Fibroblast of lung (primary cell): ENCODE results near the gene OOSP4B. TPM values are rescaled to one million over a fixed set of nuclear protein-coding genes. Genes with fewer than 3 reads are reported as not detected.

Experiments used
- DNase-seq, 2 donors: peaks; one replicate each; pipeline versions ENCODE4 v3.0.0 to v3.0.0-alpha.2; 2010; ENCODE audit warnings: low read depth in 2 of 2
- H2AFZ ChIP-seq: 2 replicates; pipeline ENCODE4 v1.5.1; 2012; ENCODE audit warnings: low read length, control low read depth, inconsistent platforms
- H3K27ac ChIP-seq: 2 replicates; pipeline ENCODE4 v1.5.1; 2011; ENCODE audit warnings: low read length, control low read depth; ENCODE audit not compliant: insufficient read depth
- H3K27me3 ChIP-seq: 2 replicates; pipeline ENCODE4 v1.5.1; 2011; ENCODE audit warnings: mild to moderate bottlenecking, low read length; ENCODE audit not compliant: control insufficient read depth, insufficient read depth
- H3K36me3 ChIP-seq: 2 replicates; pipeline ENCODE4 v1.5.1; 2011; ENCODE audit warnings: low read length; ENCODE audit not compliant: control insufficient read depth, insufficient read depth
- H3K4me1 ChIP-seq: 2 replicates; pipeline ENCODE4 v1.5.1; 2011; ENCODE audit warnings: low read length; ENCODE audit not compliant: control insufficient read depth, insufficient read depth; ENCODE audit errors: extremely low read depth
- H3K4me2 ChIP-seq: 2 replicates; pipeline ENCODE4 v1.5.1; 2011; ENCODE audit warnings: low read length, control low read depth; ENCODE audit not compliant: insufficient read depth; ENCODE audit errors: extremely low read depth
- H3K4me3 ChIP-seq, 4 experiments: fragments of 200-600 bp in 1 of 4; sonication (generic) in 1 of 4; replicated peaks in 1 of 4; 2 replicates each; pipeline ENCODE4 v1.5.1; 2011 to 2016; ENCODE audit warnings: low read length in 4 of 4, low read depth in 3 of 4, mild to moderate bottlenecking in 3 of 4, control low read depth in 2 of 4, inconsistent platforms in 1 of 4, mixed read lengths in 1 of 4; ENCODE audit not compliant: insufficient read depth in 1 of 4; ENCODE audit errors: control extremely low read depth in 1 of 4
- H3K79me2 ChIP-seq: 2 replicates; pipeline ENCODE4 v1.5.1; 2012; ENCODE audit warnings: mild to moderate bottlenecking, low read length, inconsistent platforms; ENCODE audit not compliant: control insufficient read depth, insufficient read depth
- H3K9ac ChIP-seq: 2 replicates; pipeline ENCODE4 v1.5.1; 2011; ENCODE audit warnings: mild to moderate bottlenecking, low read length, control low read depth; ENCODE audit not compliant: insufficient read depth
- H3K9me3 ChIP-seq: 2 replicates; pipeline ENCODE4 v1.5.1; 2012; ENCODE audit warnings: low read depth, low read length; ENCODE audit not compliant: control insufficient read depth, insufficient read depth
- H4K20me1 ChIP-seq: 2 replicates; pipeline ENCODE4 v1.5.1; 2011; ENCODE audit warnings: low read length; ENCODE audit not compliant: control insufficient read depth, insufficient read depth; ENCODE audit errors: extremely low read depth
- EZH2 ChIP-seq: IDR thresholded peaks from 2 replicates; pipeline ENCODE4 v1.5.1; 2012; ENCODE audit warnings: low read length, control low read depth, mild to moderate bottlenecking; ENCODE audit errors: missing control alignments
- polyA minus RNA-seq: library from RNA; depleted of rRNA, polyadenylated mRNA; stranded (reverse); fragments of >200 nt; gene quantifications from 2 replicates; pipeline ENCODE4 v1.2.3, GENCODE V29; 2011; ENCODE audit warnings: low replicate concordance
- polyA plus RNA-seq, 2 donors: library from polyadenylated mRNA; depleted of rRNA in 1 of 2; stranded (reverse) in 1 of 2; unstranded in 1 of 2; fragments of >200 nt; gene quantifications; 2 replicates each; pipeline ENCODE4 v1.2.1, GENCODE V29; 2011 to 2012; ENCODE audit warnings: missing spikeins in 1 of 2
- total RNA-seq: library from RNA; depleted of rRNA; stranded (reverse); fragments of >200 nt; gene quantifications from 2 replicates; pipeline ENCODE4 v1.2.1, GENCODE V29; 2014
- TF ChIP-seq, protein P1 (sequence below), 2 donors: IDR thresholded peaks in 1 of 2; conservative IDR thresholded peaks in 1 of 2; 1 replicate in 1 of 2; 2 replicates in 1 of 2; pipeline ENCODE4 v1.5.1; 2011 to 2012; ENCODE audit warnings: low read length in 2 of 2, control low read depth in 1 of 2, inconsistent platforms in 1 of 2, low read depth in 1 of 2, mild to moderate bottlenecking in 1 of 2

OOSP4B gene
- total RNA-seq = not detected in 2 replicates
- polyA plus RNA-seq = not detected in 2 replicates
- not detected in 2 replicates for polyA plus RNA-seq (2012)
- polyA minus RNA-seq = not detected in 2 replicates

DNA sequence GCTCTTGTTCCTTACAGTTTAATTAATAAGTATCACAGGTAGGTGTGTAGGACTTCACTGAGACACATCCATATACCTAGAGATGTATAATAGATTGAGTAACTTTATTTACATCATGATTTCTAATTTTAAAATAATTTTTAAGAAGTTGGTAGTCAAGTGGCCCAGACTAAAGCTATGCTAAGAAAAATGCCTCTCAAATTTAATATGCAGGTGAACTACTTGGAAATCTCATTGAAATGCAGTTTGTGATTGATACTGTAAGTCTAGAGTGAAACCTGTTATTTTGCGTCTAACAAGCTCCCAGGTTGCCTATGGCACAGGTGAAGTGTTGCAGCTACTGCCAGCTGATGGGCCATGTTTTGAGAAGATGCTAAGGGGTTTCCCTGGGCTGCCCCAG is at the start of gene OOSP4B:
Gene OOSP4B, plus strand, starts transcription at position 301 of the 400 bp plus-strand sequence.
- H3K9me3 ChIP-seq = no peaks in the 10 kb centered on the region
- no peaks in the 10 kb centered on the region for H3K79me2 ChIP-seq
- H4K20me1 ChIP-seq = no peaks in the 10 kb centered on the region
- H2AFZ ChIP-seq = no peak within 1 kb of the TSS
- no peak within 1 kb of the TSS for H3K9ac ChIP-seq
- DNase-seq = no peak
- TF ChIP-seq, protein P1, sequence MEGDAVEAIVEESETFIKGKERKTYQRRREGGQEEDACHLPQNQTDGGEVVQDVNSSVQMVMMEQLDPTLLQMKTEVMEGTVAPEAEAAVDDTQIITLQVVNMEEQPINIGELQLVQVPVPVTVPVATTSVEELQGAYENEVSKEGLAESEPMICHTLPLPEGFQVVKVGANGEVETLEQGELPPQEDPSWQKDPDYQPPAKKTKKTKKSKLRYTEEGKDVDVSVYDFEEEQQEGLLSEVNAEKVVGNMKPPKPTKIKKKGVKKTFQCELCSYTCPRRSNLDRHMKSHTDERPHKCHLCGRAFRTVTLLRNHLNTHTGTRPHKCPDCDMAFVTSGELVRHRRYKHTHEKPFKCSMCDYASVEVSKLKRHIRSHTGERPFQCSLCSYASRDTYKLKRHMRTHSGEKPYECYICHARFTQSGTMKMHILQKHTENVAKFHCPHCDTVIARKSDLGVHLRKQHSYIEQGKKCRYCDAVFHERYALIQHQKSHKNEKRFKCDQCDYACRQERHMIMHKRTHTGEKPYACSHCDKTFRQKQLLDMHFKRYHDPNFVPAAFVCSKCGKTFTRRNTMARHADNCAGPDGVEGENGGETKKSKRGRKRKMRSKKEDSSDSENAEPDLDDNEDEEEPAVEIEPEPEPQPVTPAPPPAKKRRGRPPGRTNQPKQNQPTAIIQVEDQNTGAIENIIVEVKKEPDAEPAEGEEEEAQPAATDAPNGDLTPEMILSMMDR (conservative IDR thresholded peaks at IDR 0.05 in 1 of 2, IDR thresholded peaks at IDR 0.05 in 1 of 2; ENCODE audit: low read depth in 1 of 2, low read length in 2 of 2) = no peak
- no peak for TF ChIP-seq EZH2
- no peaks in the 10 kb centered on the region for H3K36me3 ChIP-seq
- H3K4me1 ChIP-seq = no peaks in the 10 kb centered on the region
- H3K4me3 ChIP-seq = no peak within 1 kb of the TSS
- no peak within 1 kb of the TSS for H3K4me2 ChIP-seq
- H3K27ac ChIP-seq = no peak within 1 kb of the TSS
- H3K27me3 ChIP-seq = no peaks in the 10 kb centered on the region

DNA sequence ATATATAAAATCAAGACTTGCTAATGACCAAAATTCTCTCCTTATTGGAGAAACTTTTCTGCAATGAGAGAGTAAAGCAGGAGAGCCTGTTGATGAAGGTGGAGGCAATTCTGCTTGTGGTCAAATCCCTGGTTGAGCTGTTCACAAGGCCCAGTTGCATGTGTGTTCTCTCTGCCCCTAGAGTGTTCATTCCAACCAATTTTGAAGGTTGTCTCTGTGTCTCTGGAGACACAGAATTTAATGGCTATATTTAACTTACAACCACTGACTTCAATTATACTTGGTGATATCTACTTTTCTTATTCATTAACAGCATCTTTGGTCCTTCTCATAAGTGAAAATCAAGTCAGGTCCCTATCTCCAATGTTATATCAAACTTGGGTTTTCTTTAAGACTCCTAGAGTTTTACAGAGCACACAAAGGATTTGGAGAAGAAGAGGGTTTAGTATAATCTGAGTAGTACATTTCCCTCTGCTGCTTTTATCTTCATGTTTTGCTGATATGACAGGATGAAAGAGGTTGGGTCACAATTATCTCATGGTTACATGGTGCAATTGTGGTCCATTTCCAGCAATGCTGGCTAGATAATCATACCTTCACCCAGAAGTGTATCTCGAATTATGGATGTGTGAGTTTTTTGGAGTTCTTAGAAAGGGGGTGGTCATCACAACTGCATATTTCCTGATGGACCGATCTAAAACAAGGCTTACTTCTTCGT is 49.1 kb upstream of the OOSP4B start:
- DNase-seq = no peak
- H3K27ac ChIP-seq = no peak overlapping the region

DNA sequence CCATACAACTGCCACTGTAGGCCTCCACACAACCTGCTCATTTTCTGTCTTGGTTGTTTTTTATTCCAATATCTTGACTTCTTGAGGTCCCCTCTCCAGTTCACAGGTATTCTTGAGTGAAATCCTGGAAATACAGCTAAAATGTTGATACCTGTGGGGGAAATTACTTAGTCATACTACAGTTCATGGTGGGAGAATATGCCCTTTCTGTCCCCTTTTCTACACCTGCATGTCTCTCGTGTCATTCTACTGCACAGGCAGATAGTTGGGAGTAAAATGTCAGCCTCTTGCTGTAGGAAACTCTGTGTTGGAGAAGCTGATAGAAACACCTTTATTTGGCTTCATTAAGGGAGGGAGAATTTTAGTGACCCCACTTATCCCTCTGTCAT is 48.6 kb upstream of the OOSP4B start:
- no peak overlapping the region for H3K4me2 ChIP-seq
- H3K9me3 ChIP-seq = no peaks in the 10 kb centered on the region
- H3K79me2 ChIP-seq = no peaks in the 10 kb centered on the region
- H3K27me3 ChIP-seq = no peaks in the 10 kb centered on the region
- H3K4me1 ChIP-seq = no peaks in the 10 kb centered on the region
- H3K4me3 ChIP-seq = no peak overlapping the region
- no peak overlapping the region for H3K27ac ChIP-seq
- no peak for TF ChIP-seq EZH2
- TF ChIP-seq, protein P1 (conservative IDR thresholded peaks at IDR 0.05 in 1 of 2, IDR thresholded peaks at IDR 0.05 in 1 of 2; ENCODE audit: low read depth in 1 of 2, low read length in 2 of 2) = no peak
- H4K20me1 ChIP-seq = no peaks in the 10 kb centered on the region
- no peak overlapping the region for H3K9ac ChIP-seq
- no peak for DNase-seq
- H3K36me3 ChIP-seq = no peaks in the 10 kb centered on the region
- H2AFZ ChIP-seq = no peak overlapping the region

More for the DNA sequence above, 49.1 kb upstream of the OOSP4B start:
- no peak overlapping the region for H3K4me2 ChIP-seq
- H3K9ac ChIP-seq = no peak overlapping the region
- H3K79me2 ChIP-seq = no peaks in the 10 kb centered on the region
- H4K20me1 ChIP-seq = no peaks in the 10 kb centered on the region
- TF ChIP-seq, protein P1 (conservative IDR thresholded peaks at IDR 0.05 in 1 of 2, IDR thresholded peaks at IDR 0.05 in 1 of 2; ENCODE audit: low read depth in 1 of 2, low read length in 2 of 2) = no peak
- TF ChIP-seq EZH2 = no peak
- H3K27me3 ChIP-seq = no peaks in the 10 kb centered on the region
- no peaks in the 10 kb centered on the region for H3K4me1 ChIP-seq
- no peaks in the 10 kb centered on the region for H3K9me3 ChIP-seq
- H3K36me3 ChIP-seq = no peaks in the 10 kb centered on the region
- H3K4me3 ChIP-seq = no peak overlapping the region
- H2AFZ ChIP-seq = no peak overlapping the region
